GM12878 (cell line): ENCODE results near the gene NAALADL2.

Experiments used
- CBX5 ChIP-seq: sonication (generic); IDR thresholded peaks from 2 replicates; pipeline ENCODE4 v1.6.1; 2016; ENCODE audit warnings: low read depth, moderate library complexity, mild to moderate bottlenecking, inconsistent platforms
- EZH2 ChIP-seq: IDR thresholded peaks from 2 replicates; pipeline ENCODE4 v1.6.1; 2012; ENCODE audit warnings: low read depth, mild to moderate bottlenecking, control low read depth, inconsistent platforms, low read length, borderline replicate concordance; ENCODE audit not compliant: control insufficient read depth
- FOXM1 ChIP-seq: IDR thresholded peaks from 2 replicates; pipeline ENCODE4 v1.6.1; 2012; ENCODE audit warnings: low read depth, mild to moderate bottlenecking, inconsistent platforms, low read length, moderate library complexity

- no peak for TF ChIP-seq FOXM1
- no peak for TF ChIP-seq CBX5
- TF ChIP-seq EZH2 = no peak
Observed at GRCh38 chr3:175729466-175729865, 870.3 kb downstream of the NAALADL2 start.
